ENCODE results near the gene RHEX.

DNA sequence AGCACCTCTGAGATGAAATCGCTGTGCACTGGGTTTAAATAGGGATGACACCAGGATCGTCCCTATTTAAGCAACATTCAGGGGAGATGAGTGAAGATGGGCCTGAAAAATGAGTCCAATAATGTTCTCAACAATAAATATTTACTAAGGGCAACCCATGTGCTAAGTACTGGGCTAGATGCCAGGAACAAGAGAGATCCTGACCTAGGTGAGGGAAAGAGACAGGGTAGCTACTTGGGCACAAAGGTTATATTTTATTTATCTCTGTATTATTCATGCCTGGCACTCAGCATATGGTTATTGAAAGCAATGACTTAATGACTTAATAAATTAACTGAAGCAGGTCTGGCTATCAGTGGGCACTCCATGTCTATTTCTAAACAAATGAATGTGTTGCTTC is 91.6 kb downstream of the RHEX start:
- TF ChIP-seq, protein P1, sequence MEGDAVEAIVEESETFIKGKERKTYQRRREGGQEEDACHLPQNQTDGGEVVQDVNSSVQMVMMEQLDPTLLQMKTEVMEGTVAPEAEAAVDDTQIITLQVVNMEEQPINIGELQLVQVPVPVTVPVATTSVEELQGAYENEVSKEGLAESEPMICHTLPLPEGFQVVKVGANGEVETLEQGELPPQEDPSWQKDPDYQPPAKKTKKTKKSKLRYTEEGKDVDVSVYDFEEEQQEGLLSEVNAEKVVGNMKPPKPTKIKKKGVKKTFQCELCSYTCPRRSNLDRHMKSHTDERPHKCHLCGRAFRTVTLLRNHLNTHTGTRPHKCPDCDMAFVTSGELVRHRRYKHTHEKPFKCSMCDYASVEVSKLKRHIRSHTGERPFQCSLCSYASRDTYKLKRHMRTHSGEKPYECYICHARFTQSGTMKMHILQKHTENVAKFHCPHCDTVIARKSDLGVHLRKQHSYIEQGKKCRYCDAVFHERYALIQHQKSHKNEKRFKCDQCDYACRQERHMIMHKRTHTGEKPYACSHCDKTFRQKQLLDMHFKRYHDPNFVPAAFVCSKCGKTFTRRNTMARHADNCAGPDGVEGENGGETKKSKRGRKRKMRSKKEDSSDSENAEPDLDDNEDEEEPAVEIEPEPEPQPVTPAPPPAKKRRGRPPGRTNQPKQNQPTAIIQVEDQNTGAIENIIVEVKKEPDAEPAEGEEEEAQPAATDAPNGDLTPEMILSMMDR (IDR thresholded peaks at IDR 0.05) = no peak
- TF ChIP-seq RFX5 (IDR thresholded peaks at IDR 0.05) (no peak), EP300 (IDR thresholded peaks at IDR 0.05) (no peak), RCOR1 (IDR thresholded peaks at IDR 0.05; ENCODE audit: low read depth, low read length) (no peak), NFE2L2 (conservative IDR thresholded peaks at IDR 0.05; ENCODE audit: low read length) (no peak), POLR2A (IDR thresholded peaks at IDR 0.05; ENCODE audit: low read length) (no peak), JUNB (IDR thresholded peaks at IDR 0.05) (no peak)
- TF ChIP-seq, protein P2, sequence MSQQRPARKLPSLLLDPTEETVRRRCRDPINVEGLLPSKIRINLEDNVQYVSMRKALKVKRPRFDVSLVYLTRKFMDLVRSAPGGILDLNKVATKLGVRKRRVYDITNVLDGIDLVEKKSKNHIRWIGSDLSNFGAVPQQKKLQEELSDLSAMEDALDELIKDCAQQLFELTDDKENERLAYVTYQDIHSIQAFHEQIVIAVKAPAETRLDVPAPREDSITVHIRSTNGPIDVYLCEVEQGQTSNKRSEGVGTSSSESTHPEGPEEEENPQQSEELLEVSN (IDR thresholded peaks at IDR 0.05; ENCODE audit: borderline replicate concordance, low read depth) = no peak

Data from A549 (cell line).